Breast epithelium (tissue), 3 donors: ENCODE measurements around the gene SPATA22.

Experiments used
- CTCF ChIP-seq, 3 donors: fragments of 450-650 bp; IDR thresholded peaks; one replicate each; pipeline ENCODE4 v1.5.1; 2016 to 2017; ENCODE audit warnings: antibody characterized with exemption in 3 of 3, mild to moderate bottlenecking in 3 of 3, moderate library complexity in 3 of 3
- POLR2A ChIP-seq: fragments of 450-650 bp; IDR thresholded peaks from one replicate; pipeline ENCODE4 v1.6.1; 2016; ENCODE audit warnings: antibody characterized with exemption, mild to moderate bottlenecking, moderate library complexity
- POLR2AphosphoS5 ChIP-seq, 3 donors: sonication (generic); formaldehyde crosslinking; IDR thresholded peaks; one replicate each; pipeline ENCODE4 v1.6.1; 2017; ENCODE audit warnings: antibody characterized with exemption in 3 of 3

- TF ChIP-seq CTCF (IDR thresholded peaks at IDR 0.05) (no peak), POLR2A (no peak), POLR2AphosphoS5 (IDR thresholded peaks at IDR 0.05) (no peak)
Observed at GRCh38 chr17:3512505-3513171, 41.0 kb upstream of the SPATA22 start.
